Measurements from ENCODE around the gene SH3RF1.
"Not testable (repeated sequence)": the region's sequence is repeated elsewhere in the genome, so short reads cannot be mapped to it uniquely, and the experiment has no call there.

SH3RF1 gene

DNA sequence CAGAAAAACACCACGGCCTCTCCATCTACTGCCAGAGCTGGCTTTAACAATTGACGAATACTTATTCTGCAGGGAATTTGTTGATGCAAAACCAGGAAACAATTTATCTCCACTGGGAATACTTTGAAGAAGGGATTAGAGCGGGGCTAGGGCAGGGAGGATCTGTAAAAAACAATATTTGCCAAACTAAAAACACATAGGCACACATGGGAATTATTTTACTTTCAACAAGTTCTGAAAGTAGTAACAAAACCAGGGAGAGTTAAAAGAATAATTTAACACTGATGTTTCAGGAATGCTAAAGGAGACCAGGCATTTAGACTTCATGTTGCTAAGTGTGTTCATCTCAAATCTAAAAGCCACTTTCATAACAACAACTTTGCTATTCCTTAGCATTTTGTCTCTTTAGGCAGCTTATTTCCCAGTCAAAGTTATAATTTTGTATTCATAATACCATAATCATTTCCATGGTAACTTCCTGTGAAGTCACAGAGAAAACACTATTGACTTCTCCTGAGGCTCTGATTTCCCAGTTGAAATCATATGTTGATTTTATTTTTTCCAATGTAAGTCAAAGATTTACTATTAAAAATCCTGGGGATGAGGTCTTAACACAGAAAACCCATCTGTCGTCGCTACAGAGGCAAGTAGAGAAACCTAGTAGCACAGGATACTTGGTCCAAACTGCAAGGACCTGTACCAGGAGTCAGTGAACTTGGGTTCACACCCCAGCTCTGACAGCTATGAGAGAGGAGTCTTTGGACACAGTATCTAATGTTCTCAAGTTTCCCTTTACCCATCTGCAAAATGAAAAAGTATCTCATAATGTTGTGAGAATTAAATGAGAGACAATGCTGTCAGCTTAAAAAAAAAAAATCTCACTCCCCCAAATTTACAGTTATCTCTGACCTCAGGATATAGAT, 69.3 kb downstream of the SH3RF1 start:
- no peak for TF ChIP-seq CTCF (IDR thresholded peaks at IDR 0.05; ENCODE audit: insufficient read depth, low read length, poor library complexity, severe bottlenecking)
- DNase-seq (ENCODE audit: extremely low read depth, insufficient read length), result no peak
- no peak overlapping the region for H3K4me3 ChIP-seq (replicated peaks; ENCODE audit: low read depth, low read length)
- H3K27me3 ChIP-seq (replicated peaks; ENCODE audit: control insufficient read depth, insufficient read depth, low read length), result no peaks in the 10 kb centered on the region
- H3K36me3 ChIP-seq (ENCODE audit: control insufficient read depth, insufficient read depth, low read length), result no peaks in the 10 kb centered on the region

DNA sequence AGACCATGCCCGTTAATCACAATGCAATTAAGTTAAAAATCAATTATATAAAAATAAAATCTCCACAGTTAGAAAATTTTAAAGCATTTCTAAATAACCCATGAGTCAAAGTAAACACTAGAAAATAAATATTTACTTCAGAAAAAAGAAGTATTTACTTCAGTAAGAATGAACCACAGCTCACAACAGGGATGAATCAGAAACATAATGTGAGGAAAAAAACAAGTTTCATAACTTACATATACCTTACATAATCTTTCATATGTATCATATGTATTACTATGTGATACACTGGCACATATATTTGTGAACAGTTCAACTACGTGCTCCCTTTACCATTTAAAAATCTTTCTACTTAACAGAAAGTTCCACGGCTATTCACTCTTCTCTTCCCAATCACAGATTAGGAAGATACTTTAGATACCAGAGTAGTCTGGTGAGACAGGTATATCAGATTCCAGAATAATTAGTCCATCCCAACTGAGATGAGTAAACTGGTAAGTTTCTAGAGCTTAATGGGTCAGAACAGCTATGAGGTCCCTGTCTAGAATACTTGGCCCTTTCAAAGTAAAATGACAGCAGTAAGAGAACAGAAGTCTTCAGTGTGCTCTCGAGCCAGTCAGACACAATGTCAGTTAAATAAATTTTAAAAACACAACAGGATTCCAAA, 70.3 kb downstream of the SH3RF1 start:
- DNase-seq (ENCODE audit: extremely low read depth, insufficient read length), result no peak
- TF ChIP-seq CTCF (IDR thresholded peaks at IDR 0.05; ENCODE audit: insufficient read depth, low read length, poor library complexity, severe bottlenecking), result no peak
- no peaks in the 10 kb centered on the region for H3K27me3 ChIP-seq (replicated peaks; ENCODE audit: control insufficient read depth, insufficient read depth, low read length)
- H3K4me3 ChIP-seq (replicated peaks; ENCODE audit: low read depth, low read length), result no peak overlapping the region
- no peaks in the 10 kb centered on the region for H3K36me3 ChIP-seq (ENCODE audit: control insufficient read depth, insufficient read depth, low read length)

DNA sequence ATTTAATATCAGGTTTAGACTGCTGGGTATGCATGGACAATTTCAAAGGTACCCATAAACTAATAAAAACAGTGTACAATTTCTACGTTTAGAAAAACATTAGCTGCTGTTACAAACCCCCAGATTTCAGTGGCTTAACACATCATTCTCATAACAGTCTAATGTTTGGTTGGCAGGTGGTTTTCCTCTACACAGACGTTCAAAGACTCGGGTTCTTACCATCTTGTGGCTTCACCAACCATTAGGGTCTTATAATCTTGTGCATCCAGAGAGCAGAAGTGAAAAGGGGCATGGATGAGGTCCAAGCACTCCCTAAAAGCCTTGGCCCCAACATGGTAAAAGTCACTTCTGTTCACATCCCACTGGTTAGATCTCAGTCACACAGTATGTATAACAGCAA, 71.6 kb downstream of the SH3RF1 start:
- Histone ChIP-seq H3K27me3 (replicated peaks; ENCODE audit: control insufficient read depth, insufficient read depth, low read length) (no peaks in the 10 kb centered on the region), H3K4me3 (replicated peaks; ENCODE audit: low read depth, low read length) (no peak overlapping the region), H3K36me3 (ENCODE audit: control insufficient read depth, insufficient read depth, low read length) (no peaks in the 10 kb centered on the region)
- no peak for DNase-seq (ENCODE audit: extremely low read depth, insufficient read length)
- TF ChIP-seq CTCF (IDR thresholded peaks at IDR 0.05; ENCODE audit: insufficient read depth, low read length, poor library complexity, severe bottlenecking), result no peak

- no peak for DNase-seq (ENCODE audit: extremely low read depth, insufficient read length)
- no peak for TF ChIP-seq CTCF (IDR thresholded peaks at IDR 0.05; ENCODE audit: insufficient read depth, low read length, poor library complexity, severe bottlenecking)
- H3K27me3 ChIP-seq (replicated peaks; ENCODE audit: control insufficient read depth, insufficient read depth, low read length), result no peaks in the 10 kb centered on the region
- no peak overlapping the region for H3K4me3 ChIP-seq (replicated peaks; ENCODE audit: low read depth, low read length)
- no peaks in the 10 kb centered on the region for H3K36me3 ChIP-seq (ENCODE audit: control insufficient read depth, insufficient read depth, low read length)
These were observed 72.6 kb downstream of the SH3RF1 start for GRCh38 chr4:169198167-169198566.

DNA sequence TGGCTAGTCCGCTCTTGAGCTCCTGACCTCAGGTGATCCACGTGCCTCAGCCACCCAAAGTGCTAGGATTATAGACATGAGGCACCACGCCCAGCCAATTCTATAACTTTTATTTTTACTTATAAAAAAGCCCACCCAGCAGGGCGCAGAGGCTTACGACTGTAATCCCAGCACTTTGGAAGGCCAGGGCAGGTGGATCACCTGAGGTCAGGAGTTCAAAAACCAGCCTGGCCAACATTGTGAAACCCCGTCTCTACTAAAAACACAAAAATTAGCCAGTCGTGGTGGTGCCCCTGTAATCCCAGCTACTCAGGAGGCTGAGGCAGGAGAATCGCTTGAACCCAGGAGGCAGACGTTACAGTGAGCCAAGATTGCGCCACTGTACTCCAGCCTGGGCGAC, 73.5 kb downstream of the SH3RF1 start:
- H3K36me3 ChIP-seq (ENCODE audit: control insufficient read depth, insufficient read depth, low read length); DNase-seq (ENCODE audit: extremely low read depth, insufficient read length); H3K4me3 ChIP-seq (replicated peaks; ENCODE audit: low read depth, low read length); H3K27me3 ChIP-seq (replicated peaks; ENCODE audit: control insufficient read depth, insufficient read depth, low read length): not testable (repeated sequence)

- no peak for TF ChIP-seq CTCF (IDR thresholded peaks at IDR 0.05; ENCODE audit: insufficient read depth, low read length, poor library complexity, severe bottlenecking)
- Histone ChIP-seq H3K27me3 (replicated peaks; ENCODE audit: control insufficient read depth, insufficient read depth, low read length) (no peaks in the 10 kb centered on the region), H3K36me3 (ENCODE audit: control insufficient read depth, insufficient read depth, low read length) (no peaks in the 10 kb centered on the region), H3K4me3 (replicated peaks; ENCODE audit: low read depth, low read length) (no peak overlapping the region)
- no peak for DNase-seq (ENCODE audit: extremely low read depth, insufficient read length)
These were observed 75.7 kb downstream of the SH3RF1 start for GRCh38 chr4:169195032-169195431.

DNA sequence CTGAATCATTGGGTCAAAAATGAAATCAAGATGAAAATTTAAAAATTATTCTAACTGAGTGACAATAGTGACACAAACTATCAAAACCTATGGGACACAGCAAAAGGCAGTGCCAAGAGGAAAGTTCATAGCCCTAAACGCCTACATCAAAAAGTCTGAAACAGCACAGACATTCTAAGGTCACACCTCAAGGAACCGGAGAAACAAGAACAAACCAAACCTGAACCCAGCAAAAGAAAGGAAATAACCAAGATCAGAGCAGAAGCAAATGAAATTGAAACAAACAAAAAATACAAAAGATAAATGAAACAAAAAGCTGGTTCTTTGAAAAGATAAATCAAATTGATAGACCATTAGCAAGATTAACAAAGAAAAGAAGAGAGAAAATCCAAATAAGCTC, 80.8 kb downstream of the SH3RF1 start:
- H3K27me3 ChIP-seq (replicated peaks; ENCODE audit: control insufficient read depth, insufficient read depth, low read length); DNase-seq (ENCODE audit: extremely low read depth, insufficient read length); H3K36me3 ChIP-seq (ENCODE audit: control insufficient read depth, insufficient read depth, low read length): not testable (repeated sequence)
- H3K4me3 ChIP-seq (replicated peaks; ENCODE audit: low read depth, low read length), result peak overlapping the region; percentile 42
